IPS-NIHi11 (cell line): ENCODE data around the gene PRICKLE4.

Source experiments
- DNase-seq: peaks from one replicate; pipeline ENCODE4 v3.0.0; 2012; ENCODE audit warnings: mixed read lengths, low spot score

The PRICKLE4 gene, protein sequence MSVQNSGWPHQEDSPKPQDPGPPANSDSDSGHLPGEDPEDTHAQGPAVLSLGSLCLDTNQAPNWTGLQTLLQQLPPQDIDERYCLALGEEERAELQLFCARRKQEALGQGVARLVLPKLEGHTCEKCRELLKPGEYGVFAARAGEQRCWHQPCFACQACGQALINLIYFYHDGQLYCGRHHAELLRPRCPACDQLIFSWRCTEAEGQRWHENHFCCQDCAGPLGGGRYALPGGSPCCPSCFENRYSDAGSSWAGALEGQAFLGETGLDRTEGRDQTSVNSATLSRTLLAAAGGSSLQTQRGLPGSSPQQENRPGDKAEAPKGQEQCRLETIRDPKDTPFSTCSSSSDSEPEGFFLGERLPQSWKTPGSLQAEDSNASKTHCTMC

DNA sequence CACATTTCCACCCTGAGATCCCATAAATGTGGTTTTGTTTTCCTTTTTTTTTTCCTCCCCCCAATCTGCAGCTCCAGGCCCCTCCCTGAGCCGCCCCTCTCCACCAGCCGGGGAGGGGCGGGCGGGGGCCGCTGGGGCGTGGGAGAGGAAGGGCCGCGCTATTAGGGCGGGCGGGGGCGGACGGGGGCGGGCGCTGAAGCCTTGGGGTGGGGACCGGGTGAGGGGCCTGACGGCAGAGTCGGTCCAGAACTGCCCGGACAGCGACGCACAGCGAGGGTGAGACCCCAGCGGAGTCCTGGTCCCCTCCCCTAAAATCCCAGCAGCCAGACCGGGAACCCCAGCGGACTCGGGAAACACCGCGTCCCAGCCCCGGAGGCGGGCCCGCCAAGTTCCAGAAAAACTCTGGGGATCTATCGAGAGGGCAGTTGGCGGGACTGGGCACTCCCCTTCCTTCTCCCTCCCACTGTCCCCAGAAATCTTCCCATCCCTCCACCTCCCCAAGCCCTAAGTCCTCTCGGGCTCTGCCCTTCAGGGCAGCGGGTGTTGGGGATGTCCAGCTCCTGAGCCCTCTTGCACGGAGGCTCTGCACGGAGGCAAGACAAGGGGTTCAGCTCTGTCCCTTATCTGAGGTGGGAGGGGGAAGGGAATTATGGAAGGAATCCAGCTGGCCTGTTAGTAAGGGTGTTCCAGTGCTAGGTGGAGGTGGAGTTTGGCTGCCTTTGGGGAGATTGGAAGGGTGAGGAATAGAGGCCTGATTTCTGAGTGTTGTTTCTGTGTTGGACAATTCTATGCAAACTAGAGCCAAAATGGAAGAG is at the start of gene PRICKLE4:
PRICKLE4 (plus strand) TSS at position 232 of the 815 bp plus-strand sequence. CDS start 2,692 bp downstream, outside the sequence.
- DNase-seq = no peak

- no peak for DNase-seq
These were observed 49.0 kb upstream of the PRICKLE4 start for GRCh38 chr6:41731561-41732086.

- DNase-seq = no peak
These were observed 48.4 kb upstream of the PRICKLE4 start for GRCh38 chr6:41732149-41732548.

DNA sequence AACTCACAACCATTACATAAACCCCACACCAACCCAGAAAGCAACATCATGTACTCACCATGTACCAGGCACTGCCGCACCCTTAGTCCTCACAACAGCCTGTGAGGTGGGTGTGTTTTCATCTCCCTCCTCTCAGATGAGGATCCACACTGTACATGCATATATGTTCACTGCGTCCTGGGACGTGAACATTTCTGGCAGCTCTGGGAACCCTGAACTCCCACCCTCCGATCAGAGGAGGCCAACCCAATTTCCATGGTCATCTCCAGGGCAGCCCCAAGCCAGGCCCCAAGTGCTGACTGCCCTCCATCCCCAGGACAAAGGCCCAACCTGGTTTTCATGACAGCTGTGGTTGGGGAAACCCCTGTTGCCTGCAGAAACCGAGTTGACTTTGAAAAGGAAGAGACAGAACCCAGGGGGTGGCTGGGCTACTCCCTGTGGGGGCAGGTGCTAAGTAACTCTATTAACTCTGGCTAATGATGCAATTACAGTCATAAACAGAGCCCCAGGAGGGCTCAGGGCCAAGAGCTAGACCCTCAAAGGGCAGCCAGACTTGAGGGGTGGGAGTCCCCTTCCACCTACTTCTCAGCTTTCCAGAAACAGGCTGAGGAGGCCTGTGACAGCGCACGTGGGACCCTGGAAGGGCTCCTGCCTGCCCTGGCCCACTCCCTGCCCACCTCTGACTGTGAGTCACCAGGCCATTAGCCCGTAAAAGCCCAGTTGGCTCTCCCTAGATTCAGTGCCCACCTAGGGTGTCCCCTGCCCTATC is 47.8 kb upstream of the PRICKLE4 start:
- DNase-seq = no peak

- no peak for DNase-seq
These were observed 47.2 kb upstream of the PRICKLE4 start for GRCh38 chr6:41733360-41733706.

DNA sequence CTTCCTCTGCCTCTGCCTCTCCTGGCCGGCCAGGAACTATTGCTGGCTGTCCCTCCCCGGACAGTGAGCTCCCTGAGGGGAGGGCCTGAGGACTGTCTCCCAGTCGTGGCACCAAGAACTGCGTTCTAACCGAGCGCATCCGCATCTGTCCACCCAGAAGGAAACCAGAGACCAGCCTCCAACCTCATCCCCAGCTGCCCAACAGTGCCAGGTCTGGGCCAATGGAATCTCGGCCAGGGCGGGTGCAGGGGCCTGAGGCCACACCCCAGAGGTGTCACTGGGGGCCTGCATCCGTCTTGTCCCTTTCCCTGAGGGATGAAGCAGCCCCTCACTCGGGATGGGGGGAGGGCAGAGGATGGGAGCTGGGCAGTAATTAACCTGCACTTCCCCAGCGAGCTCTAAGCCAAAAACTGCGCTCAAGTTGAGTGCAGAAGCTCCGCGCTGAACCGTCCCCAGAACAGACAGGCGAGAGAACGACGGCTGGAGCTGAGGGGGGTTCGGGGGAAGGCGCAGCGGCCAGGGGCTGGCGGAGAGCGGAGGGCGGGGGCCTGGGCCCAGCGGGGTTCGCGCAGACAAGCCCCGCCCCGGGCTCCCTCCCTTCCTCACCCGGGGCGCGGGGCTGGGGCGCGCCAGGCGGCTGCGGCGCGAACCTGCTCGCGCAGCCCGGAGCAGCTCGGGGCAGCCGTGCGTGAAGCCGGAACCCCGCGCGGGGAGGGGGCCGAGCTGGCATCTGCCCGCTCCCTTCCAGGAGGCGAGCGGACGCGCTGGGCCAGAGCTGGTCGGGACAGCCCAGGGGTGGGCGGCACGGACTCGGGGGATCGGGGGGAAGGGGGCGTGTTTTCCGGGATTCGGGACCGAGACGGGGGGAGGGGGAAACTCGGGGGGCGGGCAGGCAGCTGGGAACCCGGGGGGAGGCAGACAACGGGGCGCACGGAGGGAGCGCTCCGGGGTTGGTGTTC is 46.6 kb upstream of the PRICKLE4 start:
- peak; percentile 88 for DNase-seq

DNA sequence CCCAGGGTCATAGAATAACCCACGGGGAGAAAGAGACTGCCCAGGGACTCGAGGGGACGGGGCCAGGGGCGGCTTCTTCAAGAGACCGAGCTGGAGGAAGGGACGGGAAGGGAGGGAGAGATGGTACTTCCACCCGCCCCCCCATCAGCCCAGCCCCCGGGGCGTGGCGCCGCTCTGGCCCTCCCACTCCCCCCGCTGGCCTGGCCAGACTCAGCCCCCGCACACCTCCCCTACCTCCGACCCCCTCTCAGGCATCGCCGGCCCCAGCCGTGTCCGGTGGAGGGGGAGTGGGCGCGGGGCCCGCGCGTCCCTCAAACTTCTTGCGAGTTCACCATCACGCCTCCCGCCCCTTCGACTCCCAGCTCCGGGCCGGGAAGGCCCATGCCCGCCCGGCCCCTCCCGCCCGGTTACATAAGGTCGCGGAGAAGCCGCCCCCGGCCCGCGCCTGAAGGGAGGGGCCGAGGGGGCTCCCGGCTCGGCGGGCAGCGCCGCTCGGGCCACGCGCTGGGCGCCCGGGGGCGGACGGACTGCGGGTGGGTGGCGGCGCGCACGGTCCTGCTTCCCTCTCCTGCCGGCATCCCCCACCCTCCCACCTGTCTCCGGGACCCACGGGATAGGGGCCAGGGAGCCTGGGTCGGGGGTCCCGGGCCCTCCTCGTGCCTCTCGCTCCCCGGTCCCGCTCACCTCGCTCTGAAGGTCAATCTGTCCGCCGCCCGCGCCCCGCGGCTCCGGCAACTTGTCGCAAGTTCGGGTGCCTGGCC is 45.7 kb upstream of the PRICKLE4 start:
- peak; percentile 79 for DNase-seq

DNA sequence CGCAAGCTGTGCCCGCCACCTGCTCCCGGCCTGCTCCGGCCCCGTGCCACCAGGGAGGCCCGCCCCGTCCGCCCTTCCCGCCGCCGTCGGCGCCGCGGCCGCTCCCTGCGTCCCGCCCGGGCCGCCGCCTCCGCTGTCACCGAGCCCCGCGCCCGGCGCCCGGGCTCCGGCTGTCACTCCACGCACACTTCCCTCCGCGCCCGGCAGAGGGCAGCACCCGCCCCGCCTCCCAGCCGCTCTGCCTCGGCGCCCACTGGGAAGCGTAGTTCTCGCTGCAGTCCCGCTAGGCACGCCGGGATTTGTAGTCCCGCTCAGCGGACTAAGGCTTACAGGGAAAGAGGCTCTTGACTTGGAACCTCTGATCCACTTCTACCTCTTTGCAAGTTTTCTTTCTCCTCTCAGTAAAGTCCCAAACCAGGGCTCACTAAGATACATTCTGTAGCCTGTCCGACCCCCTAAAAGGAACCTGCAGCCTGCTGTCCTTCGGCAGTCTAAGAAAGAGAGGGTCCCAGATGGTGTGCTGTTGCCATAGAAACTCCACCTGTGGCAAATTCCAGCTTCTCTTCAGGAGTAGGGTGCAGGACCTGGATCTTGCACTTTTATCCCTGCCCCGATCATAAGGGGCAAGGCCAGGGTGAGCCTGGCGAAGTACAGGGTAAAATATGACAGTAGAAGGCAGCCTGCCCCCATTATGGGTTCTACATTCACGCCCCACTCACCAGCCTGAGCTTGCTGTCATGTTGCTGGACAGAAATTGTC is 45.0 kb upstream of the PRICKLE4 start, which contains the start of gene TFEB:
TFEB (minus strand) TSS at position 182 of the 759 bp plus-strand sequence. CDS start 44,395 bp downstream, outside the sequence.
- peak; percentile 97 for DNase-seq

DNA sequence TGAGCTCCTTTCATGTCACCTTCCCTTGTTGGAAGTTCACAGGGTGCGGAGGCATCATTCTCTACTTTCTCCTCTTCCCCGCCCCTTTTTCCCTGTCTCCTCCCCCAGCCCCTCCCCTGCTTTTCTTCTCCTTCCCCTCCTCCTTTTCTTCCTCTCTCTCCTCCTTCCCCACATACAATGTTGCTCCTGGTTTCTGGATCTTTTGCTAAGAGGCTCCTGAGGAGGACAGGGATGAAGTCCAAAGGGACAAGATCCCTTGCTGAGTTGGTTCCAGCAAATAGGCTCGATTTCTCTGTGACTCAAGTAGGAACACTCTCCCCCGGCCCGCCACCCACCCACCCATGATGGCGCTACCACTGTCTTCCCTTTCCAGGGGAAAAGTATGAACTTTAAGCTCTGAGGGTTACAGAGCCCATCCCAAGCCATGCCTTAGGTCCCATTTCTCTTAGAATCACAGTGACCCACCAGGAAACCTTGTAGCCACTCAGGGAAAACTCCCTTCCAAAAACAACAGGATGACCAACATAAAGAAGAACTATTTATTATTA is 44.3 kb upstream of the PRICKLE4 start:
- no peak for DNase-seq

DNA sequence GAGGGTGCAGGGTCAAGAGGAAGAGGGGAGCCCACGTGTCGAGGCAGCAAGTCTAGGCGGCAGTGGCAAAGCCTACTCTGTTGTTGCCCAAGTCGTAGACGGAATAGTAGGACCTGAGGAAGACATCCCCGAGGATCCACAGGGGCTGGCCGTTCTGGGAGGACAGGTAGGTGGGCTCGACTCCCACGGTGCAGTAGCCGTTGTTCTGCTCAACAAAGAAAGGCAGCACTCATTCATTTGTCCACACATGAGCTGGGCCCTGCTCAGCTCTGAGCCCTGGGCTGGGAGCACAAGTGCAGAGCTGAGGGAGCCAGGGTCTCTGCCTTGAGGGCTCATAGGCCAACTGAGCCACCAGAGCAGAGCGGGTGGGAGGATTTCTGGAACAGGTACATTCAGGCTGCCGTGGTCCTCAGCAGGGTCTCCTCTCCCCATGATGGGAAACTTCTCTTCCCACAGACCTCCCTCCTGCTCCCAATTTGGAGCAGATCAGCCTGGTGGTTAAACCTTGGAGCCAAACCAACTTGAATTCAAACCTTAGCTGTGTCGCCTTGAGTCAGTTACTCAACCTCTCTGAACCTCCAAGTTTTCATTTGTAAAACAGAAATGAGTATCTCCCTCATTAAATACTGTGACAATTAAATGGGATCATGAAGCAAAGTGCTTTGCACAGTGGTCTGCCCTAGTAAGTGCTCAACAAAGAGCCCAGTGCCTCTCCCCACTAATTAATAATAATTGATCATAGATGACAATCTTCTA is 43.6 kb upstream of the PRICKLE4 start:
- DNase-seq = no peak

DNA sequence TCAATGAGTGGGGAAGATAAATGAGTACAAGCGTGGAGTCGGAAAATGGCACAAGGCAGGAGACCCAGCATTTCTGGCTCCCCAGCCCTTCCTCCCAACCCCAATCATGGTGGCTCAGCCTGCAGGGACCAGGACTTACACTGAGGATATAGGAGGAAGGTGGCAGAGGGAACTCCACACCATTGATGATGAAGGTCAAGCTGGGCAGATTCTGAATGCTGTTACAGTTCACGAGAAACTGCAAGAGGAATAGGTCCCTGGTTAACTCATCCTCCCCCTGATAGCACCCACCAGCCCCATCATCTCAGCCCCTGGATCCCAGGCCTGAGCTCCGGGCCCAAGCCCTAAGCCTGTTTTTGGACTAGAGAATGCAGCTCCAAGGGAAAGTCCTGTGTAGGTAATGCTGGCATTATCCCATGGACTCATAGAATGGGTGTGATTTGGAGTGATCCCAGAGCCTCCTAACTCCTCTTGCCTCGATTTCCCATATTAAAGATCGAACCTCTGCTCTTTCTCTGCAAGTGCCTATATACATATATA is 42.9 kb upstream of the PRICKLE4 start:
- DNase-seq = no peak

DNA sequence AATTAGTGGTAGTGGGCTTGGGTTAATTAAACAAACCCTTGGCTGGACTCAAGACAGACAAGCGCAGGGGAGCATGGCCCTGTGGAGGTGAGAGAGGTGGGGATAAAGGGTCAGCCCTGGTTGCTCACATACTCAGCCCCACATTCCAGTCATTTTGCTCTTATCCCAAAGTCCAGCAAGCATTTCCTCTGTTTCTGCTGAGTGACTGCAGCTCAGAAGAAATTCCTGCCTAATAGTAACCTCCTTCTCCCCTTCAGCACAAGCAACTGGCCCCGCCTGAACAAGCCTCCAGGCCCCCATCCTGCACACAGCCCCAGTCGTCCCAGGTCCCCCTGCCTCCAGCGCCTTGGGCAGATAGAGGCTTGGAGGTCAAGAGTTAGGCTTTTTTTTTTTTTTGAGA is 41.5 kb upstream of the PRICKLE4 start:
- DNase-seq = no peak

DNA sequence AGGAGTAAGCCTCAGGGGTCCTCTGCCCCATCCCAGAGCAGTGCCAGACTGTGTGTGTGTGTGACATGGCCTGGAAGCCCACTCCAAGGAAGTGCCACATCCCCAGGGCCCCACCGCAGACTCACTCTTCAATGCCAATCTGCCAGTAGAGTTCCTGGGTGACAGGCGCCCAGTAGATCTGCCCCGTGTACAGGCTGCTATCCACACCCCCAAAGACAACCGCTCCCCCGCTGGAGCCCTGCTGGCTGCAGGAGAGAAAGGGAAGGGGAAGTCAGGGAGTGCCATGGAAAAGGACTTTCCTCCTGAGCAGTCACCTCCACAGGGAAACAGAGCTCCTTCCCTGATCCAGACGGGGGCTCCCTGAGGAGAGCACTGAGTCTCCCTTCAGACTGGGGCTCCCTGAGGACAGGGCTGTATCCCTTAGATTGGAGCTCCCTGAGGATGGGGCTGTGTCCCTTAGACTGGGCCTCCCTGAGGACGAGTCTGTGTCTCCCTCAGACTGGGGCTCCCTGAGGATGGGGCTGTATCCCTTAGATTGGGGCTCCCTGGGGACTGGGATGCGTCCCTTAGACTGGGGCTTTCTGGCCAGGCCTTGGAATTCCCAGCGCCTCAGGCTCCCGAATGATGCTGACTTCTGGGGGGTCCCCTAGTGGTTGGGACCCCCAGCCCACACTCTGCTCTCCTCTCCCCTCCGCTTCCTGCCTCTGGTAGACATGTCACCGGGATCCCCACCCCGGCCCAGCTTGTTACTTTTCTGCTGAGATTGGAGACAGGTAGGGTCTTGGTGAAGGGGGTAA is 40.0 kb upstream of the PRICKLE4 start:
- DNase-seq = no peak

GRCh38 chr6:41741625-41742490 is 38.7 kb upstream of the PRICKLE4 start:
- no peak for DNase-seq

DNA sequence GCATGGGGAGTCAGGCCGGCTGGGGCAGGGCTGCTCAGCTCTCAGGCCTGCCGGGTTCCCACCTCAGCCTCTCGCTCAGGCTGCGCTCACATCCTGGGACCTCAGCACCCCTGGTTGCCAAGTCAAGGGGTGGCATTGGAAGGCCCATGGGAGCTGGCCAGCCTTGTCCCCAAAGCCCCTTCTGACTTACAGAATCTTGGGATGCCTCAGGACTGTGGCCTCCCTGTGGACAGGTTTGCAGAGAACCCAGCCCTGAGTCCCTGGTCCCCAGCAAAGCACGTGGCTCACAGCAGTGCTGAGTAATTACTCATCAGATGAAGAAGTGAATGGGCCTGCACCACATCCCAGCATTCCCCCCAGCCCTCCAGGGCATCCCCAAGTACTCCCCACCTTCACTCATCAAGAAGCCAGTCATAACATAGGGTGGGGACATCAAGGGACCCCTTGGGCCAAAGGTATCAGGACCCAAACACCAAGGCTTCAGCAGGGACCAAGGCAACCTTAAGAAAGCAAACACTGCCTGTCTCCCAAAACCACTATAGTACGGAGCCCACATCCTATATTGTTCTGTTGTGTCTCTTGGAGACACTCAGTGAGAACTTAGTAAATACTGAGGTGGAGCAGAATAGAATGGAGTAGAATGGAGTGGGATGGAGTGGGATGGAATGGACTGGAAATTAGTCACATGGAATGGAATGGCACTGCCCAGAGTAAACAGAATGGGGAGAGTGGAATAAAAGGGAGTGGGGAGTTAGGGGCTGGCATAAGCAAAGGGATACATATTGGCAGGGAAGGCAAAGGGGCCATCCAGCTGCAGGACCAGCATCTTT is 37.0 kb upstream of the PRICKLE4 start:
- no peak for DNase-seq
